Measurements from ENCODE around the gene CEP250. TPM values are rescaled to one million over a fixed set of nuclear protein-coding genes. Genes with fewer than 3 reads are reported as not detected.

The CEP250 gene, protein sequence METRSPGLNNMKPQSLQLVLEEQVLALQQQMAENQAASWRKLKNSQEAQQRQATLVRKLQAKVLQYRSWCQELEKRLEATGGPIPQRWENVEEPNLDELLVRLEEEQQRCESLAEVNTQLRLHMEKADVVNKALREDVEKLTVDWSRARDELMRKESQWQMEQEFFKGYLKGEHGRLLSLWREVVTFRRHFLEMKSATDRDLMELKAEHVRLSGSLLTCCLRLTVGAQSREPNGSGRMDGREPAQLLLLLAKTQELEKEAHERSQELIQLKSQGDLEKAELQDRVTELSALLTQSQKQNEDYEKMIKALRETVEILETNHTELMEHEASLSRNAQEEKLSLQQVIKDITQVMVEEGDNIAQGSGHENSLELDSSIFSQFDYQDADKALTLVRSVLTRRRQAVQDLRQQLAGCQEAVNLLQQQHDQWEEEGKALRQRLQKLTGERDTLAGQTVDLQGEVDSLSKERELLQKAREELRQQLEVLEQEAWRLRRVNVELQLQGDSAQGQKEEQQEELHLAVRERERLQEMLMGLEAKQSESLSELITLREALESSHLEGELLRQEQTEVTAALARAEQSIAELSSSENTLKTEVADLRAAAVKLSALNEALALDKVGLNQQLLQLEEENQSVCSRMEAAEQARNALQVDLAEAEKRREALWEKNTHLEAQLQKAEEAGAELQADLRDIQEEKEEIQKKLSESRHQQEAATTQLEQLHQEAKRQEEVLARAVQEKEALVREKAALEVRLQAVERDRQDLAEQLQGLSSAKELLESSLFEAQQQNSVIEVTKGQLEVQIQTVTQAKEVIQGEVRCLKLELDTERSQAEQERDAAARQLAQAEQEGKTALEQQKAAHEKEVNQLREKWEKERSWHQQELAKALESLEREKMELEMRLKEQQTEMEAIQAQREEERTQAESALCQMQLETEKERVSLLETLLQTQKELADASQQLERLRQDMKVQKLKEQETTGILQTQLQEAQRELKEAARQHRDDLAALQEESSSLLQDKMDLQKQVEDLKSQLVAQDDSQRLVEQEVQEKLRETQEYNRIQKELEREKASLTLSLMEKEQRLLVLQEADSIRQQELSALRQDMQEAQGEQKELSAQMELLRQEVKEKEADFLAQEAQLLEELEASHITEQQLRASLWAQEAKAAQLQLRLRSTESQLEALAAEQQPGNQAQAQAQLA (N-terminal part only)
- 18.9 and 39.1 TPM in 2 replicates for total RNA-seq (2014; rRNA removed; shearing (Covaris generic))

DNA sequence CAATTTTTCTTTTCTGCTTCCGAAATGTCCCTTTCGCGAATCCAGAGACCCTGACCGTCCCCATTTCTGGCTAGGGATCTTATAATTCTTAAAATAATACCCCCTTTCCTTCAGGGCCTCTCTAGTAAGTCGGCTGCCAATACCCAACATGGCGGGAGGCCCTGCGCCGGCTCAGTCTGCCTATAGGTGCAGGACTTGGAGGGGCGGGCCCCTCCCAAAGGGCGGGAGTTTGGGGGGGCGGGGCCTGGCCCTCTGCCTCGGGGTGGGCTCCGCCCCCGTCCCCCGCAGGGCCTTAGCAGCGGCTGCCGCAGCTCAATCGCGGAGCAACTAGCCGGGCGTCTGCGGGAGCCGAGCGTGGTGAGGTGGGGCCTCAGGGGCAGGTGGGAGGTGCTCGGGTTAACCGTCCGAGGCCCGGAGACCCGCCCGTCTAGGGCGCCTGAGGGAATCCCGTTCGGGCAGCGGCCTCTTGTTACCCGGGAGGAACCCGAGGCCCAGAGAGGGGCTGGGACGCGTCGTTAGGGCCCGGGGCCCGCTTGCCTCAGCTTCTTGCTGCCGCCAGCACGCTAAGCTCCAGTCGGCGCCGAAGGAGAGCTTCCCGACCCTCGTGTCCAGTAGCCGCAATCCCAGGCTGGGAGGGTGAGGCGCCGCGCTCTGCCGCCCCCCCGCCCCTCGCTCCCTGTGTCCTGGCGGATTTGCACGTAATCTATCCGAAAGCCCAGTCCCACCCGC is at the start of gene CEP250:
TSS of gene CEP250 (plus strand) at position 718 of the 729 bp plus-strand sequence. CDS start 6,770 bp downstream, outside the sequence.
- peak within 1 kb of the TSS; percentile 89 for H3K4me3 ChIP-seq (ENCODE audit: insufficient read depth, low read depth, low read length)
- H3K27me3 ChIP-seq (ENCODE audit: control insufficient read depth, insufficient read depth, low read length) = no peaks in the 10 kb centered on the region
- H3K36me3 ChIP-seq (replicated peaks; ENCODE audit: control insufficient read depth, insufficient read depth, low read length) = peaks cover 2% of the 10 kb centered on the region
- peak; percentile 98 for DNase-seq

DNA sequence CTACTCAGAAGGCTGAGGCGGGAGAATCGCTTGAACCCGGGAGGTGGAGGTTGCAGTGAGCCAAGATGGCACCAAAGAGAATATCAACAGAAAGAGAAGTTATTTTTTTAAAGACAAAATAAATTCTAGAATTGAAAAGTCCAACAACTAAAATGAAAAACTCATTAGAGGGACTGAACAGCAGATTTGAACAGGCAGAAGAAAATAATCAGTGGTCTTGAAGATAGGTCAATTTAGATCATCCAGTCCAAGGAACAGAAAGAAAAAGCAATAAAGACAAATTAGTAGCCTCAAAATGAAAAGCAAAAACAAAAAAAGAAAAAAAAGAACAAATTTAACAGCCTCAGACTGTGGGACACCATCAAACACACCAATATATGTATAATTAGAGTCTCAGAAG is 49.6 kb upstream of the CEP250 start:
- DNase-seq = no peak
- peaks cover 7% of the 10 kb centered on the region for H3K36me3 ChIP-seq (replicated peaks; ENCODE audit: control insufficient read depth, insufficient read depth, low read length)
- no peaks in the 10 kb centered on the region for H3K27me3 ChIP-seq (ENCODE audit: control insufficient read depth, insufficient read depth, low read length)
- no peak overlapping the region for H3K4me3 ChIP-seq (ENCODE audit: insufficient read depth, low read depth, low read length)

DNA sequence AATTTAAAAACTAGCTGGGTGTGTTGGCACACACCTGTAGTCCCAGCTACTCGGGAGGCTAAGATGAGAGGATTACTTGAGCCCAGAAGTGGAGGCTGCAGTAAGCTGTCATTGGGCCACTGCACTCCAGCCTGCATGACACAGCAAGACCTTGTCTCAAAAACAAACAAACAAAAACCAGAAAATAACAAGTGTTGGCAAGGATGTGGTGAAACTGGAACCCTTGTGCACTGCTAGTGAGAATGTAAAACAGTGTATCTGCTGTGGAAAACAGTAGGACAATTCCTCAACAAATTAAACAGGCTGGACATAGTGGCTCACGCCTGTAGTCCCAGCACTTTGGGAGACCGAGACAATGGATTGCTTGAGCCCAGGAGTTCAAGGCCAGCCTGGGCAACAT is 47.1 kb upstream of the CEP250 start:
- H3K36me3 ChIP-seq (replicated peaks; ENCODE audit: control insufficient read depth, insufficient read depth, low read length) = peaks cover 7% of the 10 kb centered on the region
- no peaks in the 10 kb centered on the region for H3K27me3 ChIP-seq (ENCODE audit: control insufficient read depth, insufficient read depth, low read length)
- H3K4me3 ChIP-seq (ENCODE audit: insufficient read depth, low read depth, low read length) = no peak overlapping the region
- no peak for DNase-seq

DNA sequence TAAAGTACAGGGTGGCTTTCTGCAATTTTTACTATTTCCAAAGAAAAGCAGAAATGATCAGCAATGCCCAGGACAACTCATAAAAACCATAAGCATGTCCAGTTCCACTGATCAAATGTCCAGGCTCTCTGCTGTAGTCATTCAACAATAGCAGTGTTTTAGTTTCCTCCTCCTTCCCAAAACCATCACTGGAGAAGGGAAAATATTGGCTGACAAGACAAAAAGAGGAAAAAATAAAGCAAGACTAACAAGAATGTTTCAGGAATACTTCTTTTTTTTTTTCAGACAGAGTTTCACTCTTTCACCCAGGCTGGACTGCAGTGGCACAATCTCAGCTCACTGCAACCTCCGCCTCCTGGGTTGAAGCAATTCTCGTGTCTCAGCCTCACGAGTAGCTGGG is 45.9 kb upstream of the CEP250 start:
- Histone ChIP-seq H3K36me3 (replicated peaks; ENCODE audit: control insufficient read depth, insufficient read depth, low read length) (peaks cover 7% of the 10 kb centered on the region), H3K27me3 (ENCODE audit: control insufficient read depth, insufficient read depth, low read length) (no peaks in the 10 kb centered on the region), H3K4me3 (ENCODE audit: insufficient read depth, low read depth, low read length) (no peak overlapping the region)
- no peak for DNase-seq

DNA sequence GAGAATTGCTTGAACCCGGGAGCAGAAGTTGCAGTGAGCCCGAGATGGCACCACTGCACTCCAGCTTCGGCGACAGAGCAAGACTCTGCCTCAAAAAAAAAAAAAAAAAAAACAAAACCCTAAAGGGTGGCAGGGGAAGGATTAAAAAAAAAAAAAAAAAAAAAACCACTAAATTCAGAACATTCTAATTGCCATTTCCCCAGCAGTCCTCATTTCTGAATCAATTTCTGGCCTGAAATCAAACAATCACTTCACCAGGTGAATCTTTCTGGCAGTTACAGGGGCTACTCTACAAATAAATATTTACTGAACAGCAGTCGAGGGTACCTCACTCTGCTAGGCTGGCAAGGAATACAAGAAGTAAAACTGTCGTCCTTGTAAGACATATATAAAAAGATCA is 44.8 kb upstream of the CEP250 start:
- H3K27me3 ChIP-seq (ENCODE audit: control insufficient read depth, insufficient read depth, low read length) = no peaks in the 10 kb centered on the region
- no peak overlapping the region for H3K4me3 ChIP-seq (ENCODE audit: insufficient read depth, low read depth, low read length)
- DNase-seq = no peak
- H3K36me3 ChIP-seq (replicated peaks; ENCODE audit: control insufficient read depth, insufficient read depth, low read length) = peaks cover 7% of the 10 kb centered on the region

DNA sequence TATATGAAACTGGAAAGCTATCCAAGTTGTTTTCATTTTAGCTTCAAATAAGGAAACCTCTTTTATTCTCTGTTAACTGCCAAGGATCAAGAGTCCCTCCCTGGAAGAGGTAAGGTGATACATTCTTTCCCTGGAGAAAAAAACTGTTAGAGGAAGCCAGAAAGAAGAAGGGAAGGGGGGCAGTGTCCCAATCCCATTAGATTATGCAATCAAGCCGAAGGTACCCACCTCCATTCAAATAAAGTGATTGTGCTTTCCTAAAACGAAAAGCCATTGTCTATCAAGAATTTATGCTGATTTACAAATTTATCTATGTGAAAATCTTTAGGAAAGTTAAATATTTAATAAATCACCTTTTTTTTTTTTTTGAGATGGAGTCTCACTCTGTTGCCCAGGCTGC is 34.1 kb upstream of the CEP250 start:
- Histone ChIP-seq H3K36me3 (replicated peaks; ENCODE audit: control insufficient read depth, insufficient read depth, low read length) (no peaks in the 10 kb centered on the region), H3K4me3 (ENCODE audit: insufficient read depth, low read depth, low read length) (no peak overlapping the region), H3K27me3 (ENCODE audit: control insufficient read depth, insufficient read depth, low read length) (no peaks in the 10 kb centered on the region)
- no peak for DNase-seq

DNA sequence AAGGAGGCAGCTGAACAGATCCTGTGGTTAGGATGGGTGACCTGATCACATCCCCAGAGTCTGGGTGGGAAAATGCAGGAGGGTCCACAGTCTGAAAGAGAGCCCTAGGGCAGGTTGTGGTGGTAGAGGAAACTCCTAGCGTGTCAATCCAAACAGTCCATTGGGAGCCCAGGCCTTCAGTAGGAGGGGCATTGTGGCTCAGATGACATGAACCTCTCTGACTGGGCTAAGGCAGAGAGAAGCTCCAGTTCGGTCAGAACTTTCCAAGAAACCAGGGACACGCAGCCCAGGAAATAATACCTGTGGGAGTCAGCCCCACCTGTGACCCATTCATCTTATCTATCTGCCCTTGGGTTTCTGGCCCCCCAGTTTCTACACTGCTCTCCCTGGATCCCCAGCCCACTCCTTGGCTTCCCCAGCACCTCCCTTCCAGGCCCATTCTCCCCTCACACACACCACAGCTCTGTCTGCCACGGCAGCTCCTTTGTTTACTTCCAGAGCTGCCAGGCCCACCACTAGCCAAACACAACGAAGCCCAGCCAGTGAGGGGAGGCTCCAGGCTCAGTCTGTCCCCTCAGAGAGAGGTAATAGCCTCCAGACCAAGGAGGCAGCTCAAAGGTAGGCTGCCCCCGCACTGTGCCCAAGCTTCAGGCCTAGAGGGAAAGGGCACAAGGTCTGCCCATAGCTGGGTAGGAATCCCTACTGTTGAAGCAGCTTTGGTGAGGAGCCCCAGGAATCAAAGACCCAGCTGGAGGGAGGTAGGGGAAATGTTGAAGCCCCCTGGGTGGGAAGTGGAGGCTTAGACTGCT is 23.6 kb upstream of the CEP250 start:
- Histone ChIP-seq H3K4me3 (ENCODE audit: insufficient read depth, low read depth, low read length) (no peak overlapping the region), H3K36me3 (replicated peaks; ENCODE audit: control insufficient read depth, insufficient read depth, low read length) (no peaks in the 10 kb centered on the region), H3K27me3 (ENCODE audit: control insufficient read depth, insufficient read depth, low read length) (no peaks in the 10 kb centered on the region)
- no peak for DNase-seq

DNA sequence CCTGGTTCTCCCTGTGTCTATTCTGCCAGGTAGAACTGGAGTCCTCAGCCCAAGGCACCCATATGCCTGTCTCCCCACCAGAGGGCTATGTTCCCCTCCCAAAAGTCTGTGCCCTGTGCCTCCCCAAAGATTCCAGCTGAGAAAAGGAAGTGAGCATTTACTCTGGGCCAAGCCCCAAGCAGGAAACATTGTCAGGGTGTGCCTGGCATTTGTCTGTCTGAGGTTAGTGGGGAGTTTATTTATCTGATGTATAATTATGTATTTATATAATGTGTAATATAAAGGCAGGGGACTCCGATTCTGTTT is 23.0 kb upstream of the CEP250 start:
- no peaks in the 10 kb centered on the region for H3K27me3 ChIP-seq (ENCODE audit: control insufficient read depth, insufficient read depth, low read length)
- H3K36me3 ChIP-seq (replicated peaks; ENCODE audit: control insufficient read depth, insufficient read depth, low read length) = no peaks in the 10 kb centered on the region
- no peak overlapping the region for H3K4me3 ChIP-seq (ENCODE audit: insufficient read depth, low read depth, low read length)
- no peak for DNase-seq

DNA sequence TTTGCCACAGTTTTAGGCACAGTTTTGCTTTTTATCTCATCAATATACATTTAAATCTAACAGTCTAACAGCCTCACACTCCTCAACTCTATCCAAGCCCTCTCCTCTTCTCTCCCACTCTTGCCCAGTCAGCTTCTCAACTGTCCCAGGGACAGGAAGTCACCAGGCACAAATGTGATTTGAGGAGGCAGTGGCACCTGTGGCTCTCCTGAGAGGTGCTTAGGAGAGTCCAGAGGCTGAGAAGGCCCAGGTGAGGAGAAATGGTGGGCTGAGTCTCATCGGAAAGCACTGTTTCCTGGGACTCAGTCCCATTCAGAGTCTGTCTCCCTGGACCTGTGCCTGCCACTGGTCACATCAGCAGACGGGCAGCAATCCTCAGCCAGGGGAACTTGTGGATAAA is 22.1 kb upstream of the CEP250 start:
- Histone ChIP-seq H3K4me3 (ENCODE audit: insufficient read depth, low read depth, low read length) (no peak overlapping the region), H3K36me3 (replicated peaks; ENCODE audit: control insufficient read depth, insufficient read depth, low read length) (no peaks in the 10 kb centered on the region), H3K27me3 (ENCODE audit: control insufficient read depth, insufficient read depth, low read length) (no peaks in the 10 kb centered on the region)
- no peak for DNase-seq

DNA sequence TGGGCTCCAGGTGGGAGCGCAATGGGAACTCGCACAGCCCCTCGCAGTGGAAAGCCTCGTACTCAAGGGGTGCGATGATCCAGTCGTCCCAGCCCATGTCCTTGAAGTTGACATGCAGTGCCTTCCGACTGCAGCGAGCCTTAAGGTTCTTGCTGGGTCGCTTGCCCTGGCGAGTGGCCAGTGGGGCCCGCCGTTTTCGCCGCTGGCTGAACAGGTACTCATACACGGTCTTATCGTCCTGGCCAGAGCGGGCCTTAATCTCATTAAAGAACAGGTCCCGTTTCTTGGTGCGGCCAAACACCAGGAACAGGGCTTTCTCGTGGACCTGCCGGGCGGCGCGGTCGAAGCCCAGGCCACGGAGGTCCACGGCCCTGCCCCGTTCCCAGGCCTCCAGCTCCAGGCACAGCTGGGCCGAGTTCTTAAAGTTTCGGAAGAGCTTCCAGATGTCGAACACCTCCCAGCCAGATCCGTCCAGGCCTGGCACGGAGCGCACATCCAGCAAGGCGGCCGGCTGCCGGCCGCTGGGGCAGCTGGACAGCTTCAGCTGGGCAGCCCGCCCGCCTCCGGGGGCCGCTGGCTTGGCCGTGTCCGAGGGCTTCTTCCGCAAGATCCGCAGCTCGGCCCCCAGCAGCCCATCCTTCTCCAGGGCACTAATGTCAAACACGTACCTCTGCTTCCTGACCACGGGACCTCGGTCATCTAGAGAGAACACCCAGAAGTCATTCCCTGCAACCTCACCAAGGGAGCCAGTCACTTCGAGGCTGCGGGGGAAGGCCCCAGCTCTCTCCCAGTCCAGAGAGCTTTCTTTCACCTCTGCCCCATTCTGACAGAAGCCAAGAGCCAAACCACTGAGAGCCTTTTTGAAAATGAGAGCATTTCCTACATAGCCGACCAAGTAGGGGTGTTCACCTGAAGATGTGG is 21.1 kb upstream of the CEP250 start:
- DNase-seq = no peak
- H3K4me3 ChIP-seq (ENCODE audit: insufficient read depth, low read depth, low read length) = no peak overlapping the region
- H3K27me3 ChIP-seq (ENCODE audit: control insufficient read depth, insufficient read depth, low read length) = no peaks in the 10 kb centered on the region
- no peaks in the 10 kb centered on the region for H3K36me3 ChIP-seq (replicated peaks; ENCODE audit: control insufficient read depth, insufficient read depth, low read length)

DNA sequence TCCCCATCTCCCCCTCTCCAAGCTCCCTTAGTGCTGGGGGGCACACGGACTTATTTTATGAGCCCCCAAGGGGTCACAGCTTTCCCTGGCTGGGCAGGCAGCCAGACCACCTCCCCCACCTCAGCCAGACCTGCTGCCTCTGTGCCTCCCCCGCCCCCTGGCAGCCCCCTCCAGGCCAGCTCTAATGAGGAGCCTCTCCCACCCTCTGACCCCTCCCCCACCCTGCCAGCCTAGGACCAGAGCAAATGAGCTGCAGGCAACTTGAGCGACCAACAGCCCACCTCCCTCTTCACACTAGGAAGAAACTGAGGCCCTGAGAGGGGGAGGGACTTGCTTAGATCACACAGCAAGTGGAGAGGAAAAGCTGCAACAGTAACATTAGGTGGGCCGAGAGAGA is 19.2 kb upstream of the CEP250 start:
- Histone ChIP-seq H3K36me3 (replicated peaks; ENCODE audit: control insufficient read depth, insufficient read depth, low read length) (no peaks in the 10 kb centered on the region), H3K4me3 (ENCODE audit: insufficient read depth, low read depth, low read length) (no peak overlapping the region), H3K27me3 (ENCODE audit: control insufficient read depth, insufficient read depth, low read length) (no peaks in the 10 kb centered on the region)
- DNase-seq = peak; percentile 79

DNA sequence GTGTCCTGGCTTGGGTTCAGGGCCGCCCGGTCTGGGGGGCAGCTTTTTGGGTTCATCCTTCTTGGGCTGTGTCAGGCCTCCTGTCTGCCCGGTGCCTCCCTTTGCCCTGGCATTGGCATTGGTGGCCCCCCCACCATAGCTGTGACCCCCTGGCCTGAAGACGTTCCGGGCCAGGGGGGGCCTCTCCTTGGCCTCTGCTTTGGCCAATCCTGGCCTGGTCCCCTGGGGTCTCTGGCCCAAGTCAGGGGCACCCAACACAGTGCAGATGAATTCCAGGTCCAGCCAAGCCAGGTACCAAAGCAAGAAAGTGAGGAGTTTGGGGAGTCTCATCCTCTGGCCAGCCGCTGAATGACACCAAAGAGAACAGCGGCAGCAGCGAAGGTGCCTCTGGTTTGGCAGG is 17.8 kb upstream of the CEP250 start:
- H3K4me3 ChIP-seq (ENCODE audit: insufficient read depth, low read depth, low read length) = no peak overlapping the region
- H3K36me3 ChIP-seq (replicated peaks; ENCODE audit: control insufficient read depth, insufficient read depth, low read length) = no peaks in the 10 kb centered on the region
- no peaks in the 10 kb centered on the region for H3K27me3 ChIP-seq (ENCODE audit: control insufficient read depth, insufficient read depth, low read length)
- DNase-seq = peak; percentile 52

DNA sequence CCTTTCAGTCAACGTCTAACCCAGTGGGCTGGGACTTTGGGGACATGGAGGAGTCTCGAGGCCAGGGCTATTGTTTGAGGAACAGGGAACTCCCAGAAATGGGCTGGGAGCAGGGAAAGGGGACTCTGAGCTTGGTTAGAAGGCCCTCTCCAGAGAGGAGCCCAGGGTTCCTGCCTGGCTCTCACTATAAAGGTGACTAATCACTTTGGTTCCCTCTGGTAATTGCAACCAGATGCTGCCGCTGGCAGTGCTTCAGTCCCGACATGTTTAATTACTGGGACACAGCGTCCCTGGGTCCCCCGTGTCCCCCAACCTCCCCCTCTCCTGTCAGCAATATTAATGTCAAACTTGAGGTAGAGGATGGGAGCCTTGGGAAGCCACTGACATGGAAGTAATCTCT is 12.4 kb upstream of the CEP250 start:
- DNase-seq = no peak

More for the DNA sequence above, 12.4 kb upstream of the CEP250 start:
- H3K27me3 ChIP-seq (ENCODE audit: control insufficient read depth, insufficient read depth, low read length) = no peaks in the 10 kb centered on the region
- H3K36me3 ChIP-seq (replicated peaks; ENCODE audit: control insufficient read depth, insufficient read depth, low read length) = no peaks in the 10 kb centered on the region
- H3K4me3 ChIP-seq (ENCODE audit: insufficient read depth, low read depth, low read length) = no peak overlapping the region

All from H7 (cell line).